CD4-positive, alpha-beta T cell treated with Interleukin-4 for 4 hours (primary cell): ENCODE measurements around the gene PNMA8C.
"Not testable (repeated sequence)": the region's sequence is repeated elsewhere in the genome, so short reads cannot be mapped to it uniquely, and the experiment has no call there.

Source experiments
- DNase-seq: peaks from one replicate; pipeline ENCODE4 v3.0.0-alpha.2; 2020

PNMA8C gene

GRCh38 chr19:46411088-46411924 lies 17.4 kb downstream of the PNMA8C start:
- DNase-seq: no peak

DNA sequence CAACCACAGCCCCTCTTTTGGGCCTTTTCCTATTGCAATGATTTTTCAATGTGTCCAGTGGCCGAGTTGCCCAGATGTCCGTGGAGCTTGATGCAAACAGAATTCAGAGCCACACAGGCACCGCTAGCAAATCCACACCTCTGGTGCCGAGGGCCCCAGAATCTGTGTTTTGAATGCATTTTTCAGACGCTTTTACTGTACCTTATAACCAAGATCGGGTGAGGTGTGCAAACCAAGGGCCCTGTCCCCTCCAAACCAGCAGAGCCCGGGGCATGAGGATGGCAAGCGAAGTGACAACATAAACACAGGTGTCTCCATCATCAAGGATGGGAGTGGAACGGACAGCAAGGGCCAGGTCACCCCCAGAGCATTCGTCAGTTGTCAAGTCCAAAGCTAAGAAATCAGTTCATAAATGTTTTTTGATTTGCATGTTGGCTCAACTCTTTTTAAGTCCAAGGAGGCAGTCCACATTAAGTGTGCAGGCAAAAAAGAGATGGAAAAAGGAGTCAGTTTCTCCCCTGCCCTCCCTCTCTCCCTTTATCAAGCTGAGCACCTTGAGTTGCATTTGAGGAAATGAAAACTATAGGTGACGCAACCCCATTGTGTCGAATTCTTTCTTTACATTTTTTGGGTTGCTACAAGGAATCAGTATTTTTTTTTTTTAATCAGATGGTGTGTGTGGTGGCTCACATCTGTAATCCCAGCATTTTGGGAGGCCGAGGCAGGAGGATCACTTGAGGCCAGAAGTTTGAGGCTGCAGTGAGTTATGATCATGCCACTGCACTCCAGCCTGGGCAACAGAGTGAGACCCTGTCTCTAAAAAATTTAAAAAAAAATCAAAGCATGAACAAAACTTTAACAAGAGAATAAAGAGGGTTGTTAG lies 18.3 kb downstream of the PNMA8C start:
- no peak for DNase-seq

- no peak for DNase-seq
Observed at GRCh38 chr19:46409191-46409590, 19.5 kb downstream of the PNMA8C start.

- no peak for DNase-seq
Observed at GRCh38 chr19:46408664-46409039, 20.1 kb downstream of the PNMA8C start.

GRCh38 chr19:46407856-46408663 lies 20.7 kb downstream of the PNMA8C start:
- DNase-seq: no peak

GRCh38 chr19:46406976-46407375 lies 21.8 kb downstream of the PNMA8C start:
- DNase-seq: no peak

DNA sequence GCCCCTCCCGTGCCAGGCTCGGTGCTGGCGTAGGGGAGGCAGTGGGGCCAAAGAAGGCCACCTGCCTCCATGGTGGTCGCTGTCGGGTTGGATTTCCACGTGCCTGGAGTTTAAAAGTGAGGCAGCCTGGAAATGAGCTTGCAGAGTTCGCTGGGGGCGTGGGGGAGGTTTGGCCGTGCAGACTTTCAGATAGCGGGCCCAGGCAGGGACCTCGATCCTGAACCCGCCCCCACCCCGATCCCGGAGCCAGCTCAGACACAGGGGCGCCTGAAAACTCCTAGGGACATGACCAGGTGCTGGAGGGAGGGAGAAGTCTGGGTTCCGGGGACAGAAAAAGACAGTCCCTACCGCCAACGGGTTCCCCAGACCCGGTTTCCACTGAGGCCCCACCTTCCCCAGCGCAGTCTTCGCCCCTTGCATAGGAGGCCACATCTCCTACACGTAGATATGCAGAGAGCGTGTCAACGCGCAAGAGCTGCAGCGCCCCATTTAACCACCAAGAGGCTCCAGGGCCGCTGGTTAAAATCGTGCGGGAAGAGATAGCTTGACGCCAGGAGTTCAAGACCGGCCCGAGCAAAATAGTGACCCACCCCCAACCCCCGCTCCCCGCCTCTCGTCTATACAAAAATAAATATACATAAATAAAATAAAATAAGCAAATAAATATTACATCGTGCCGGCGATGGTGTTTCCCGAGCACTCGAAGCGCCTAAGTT lies 23.8 kb downstream of the PNMA8C start:
- no peak for DNase-seq

DNA sequence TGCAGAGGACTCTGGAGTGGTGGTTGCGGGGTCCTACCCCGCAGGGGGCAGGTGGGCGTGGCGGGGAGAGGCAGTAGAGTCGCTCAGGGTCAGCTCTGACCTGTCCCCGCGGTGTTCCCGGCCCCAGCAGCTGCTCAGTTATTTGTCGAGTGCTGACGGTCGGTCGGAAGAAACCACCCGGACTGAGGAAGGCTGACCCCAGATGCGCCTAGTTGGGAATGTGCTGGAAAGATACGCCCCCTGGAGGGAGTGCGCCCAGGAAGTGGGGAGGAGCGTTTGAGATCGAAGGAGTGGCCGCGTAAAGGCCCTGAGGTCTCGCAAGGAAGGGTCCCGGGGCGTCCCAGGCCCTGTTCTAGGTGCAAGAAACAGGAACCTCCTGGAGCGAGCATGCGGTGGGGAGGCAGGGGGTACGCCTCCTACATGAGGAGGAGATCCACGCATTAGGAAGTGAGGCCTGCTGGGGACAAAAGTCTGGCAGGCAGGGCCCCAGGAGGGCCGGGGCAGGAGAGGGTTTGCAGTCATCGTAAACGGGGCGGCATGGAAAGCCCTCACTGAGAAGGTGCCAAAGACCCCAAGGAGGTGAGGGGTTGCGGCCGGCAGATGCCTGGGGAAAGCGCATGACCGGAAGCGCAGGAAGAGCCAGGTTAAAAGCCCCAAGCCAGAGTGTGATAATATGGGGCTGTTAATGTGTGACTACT lies 24.5 kb downstream of the PNMA8C start:
- DNase-seq: no peak

DNA sequence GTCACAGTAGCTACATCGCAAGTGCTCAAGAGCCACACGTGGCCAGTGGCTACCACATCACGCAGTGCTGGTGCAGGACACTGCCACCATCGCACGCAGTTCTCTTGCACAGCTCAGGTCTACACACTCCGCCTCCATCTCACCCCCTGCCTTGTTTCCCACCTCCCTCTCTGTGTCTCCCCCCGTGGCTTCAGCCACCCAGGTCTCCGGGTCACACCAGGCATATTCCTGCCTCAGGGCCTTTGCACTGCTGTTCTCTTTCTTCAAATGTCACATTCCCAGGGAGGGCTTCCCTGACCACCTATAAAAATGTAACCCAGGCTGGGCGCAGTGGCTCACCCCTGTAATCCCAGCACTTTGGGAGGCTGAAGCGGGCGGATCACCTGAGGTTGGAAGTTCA lies 26.0 kb downstream of the PNMA8C start:
- DNase-seq: no peak

GRCh38 chr19:46397801-46398479 lies 30.8 kb downstream of the PNMA8C start:
- DNase-seq: not testable (repeated sequence)

- no peak for DNase-seq
Observed at GRCh38 chr19:46394402-46394797, 34.3 kb downstream of the PNMA8C start.

DNA sequence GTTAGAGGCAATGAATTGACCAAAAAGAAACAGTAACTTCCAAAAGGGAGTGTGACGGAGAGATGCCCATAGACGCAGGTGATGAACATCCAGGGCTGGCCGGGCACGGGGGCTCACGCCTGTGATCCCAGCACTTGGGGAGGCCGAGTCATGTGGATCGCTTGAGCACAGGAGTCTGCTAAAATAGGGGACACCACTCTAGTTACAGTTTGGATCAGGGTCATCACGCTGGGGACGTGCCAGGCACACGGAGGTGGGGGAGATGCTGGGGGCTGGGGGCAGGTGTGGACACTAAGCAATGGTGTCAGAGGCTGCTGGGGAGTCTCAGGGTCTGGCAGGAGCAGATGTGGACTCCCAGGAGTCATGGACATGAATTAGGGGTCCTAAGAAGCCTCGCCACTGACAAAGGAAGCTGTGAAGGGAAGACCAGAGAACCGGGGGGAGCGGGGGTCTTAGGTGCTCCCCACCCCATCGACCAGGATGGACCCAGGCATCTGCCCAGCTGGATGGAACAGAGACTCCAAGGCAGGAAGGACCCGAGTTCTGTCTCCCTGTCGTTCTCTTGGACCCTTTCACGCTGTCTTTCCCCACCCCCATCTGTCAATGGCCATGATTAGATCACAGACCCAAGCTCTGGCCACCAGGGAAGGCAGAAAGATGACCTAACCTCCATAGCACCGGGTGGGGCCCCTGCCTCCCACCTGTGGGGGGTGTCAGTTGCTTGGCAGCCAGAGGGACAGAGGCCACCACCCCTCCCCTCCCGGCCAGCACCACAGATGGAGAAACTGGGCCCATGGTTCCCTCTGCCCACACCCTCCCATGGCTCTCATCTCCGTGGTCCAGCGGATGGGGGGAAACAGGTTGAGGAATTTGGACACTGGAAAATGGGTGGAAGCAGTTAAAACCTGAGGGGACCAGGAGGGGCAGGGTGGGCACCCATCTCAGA lies 35.0 kb downstream of the PNMA8C start:
- DNase-seq: no peak

GRCh38 chr19:46392837-46393236 lies 35.9 kb downstream of the PNMA8C start:
- DNase-seq: no peak

DNA sequence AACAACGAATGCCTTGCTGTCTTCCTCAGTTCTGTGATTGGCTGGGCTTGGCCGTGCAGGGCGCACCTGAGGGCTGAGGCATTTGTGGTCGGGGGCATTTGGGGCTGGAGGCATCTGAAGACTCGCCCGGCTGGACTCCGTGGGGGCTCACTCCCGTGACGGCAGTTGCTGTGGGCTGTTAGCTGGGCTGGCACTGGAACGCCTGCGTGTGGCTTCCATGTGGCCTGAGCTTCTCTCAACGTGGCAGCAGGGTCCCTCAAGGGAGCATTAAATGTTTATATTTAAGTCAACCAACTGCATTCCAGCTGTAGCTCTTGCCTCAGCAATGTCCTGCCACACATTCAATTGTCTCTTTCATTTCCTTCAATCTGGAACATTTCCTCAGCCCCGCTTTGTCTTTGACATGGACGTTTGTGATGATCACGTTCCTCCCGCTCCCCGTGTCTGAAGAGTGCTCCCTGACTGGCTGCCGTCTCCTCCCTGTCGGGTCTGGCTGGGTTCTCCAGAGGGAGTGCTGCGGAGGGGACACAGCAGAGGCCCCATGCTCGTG lies 36.4 kb downstream of the PNMA8C start:
- DNase-seq: no peak

GRCh38 chr19:46391296-46392251 lies 37.2 kb downstream of the PNMA8C start:
- no peak for DNase-seq

- no peak for DNase-seq
Observed at GRCh38 chr19:46390866-46391265, 37.9 kb downstream of the PNMA8C start.

- no peak for DNase-seq
Observed at GRCh38 chr19:46390121-46390858, 38.4 kb downstream of the PNMA8C start.
